ENCODE results near the gene PXK. TPM values are rescaled to one million over a fixed set of nuclear protein-coding genes. Genes with fewer than 3 reads are reported as not detected.

PXK gene
- total and polyA plus RNA-seq, 10 of the 15 experiments (the other 5 are each of a cell fraction or from before 2014, with no cell fraction given) = 8.4 to 38.0 (median 27.6) TPM

DNA sequence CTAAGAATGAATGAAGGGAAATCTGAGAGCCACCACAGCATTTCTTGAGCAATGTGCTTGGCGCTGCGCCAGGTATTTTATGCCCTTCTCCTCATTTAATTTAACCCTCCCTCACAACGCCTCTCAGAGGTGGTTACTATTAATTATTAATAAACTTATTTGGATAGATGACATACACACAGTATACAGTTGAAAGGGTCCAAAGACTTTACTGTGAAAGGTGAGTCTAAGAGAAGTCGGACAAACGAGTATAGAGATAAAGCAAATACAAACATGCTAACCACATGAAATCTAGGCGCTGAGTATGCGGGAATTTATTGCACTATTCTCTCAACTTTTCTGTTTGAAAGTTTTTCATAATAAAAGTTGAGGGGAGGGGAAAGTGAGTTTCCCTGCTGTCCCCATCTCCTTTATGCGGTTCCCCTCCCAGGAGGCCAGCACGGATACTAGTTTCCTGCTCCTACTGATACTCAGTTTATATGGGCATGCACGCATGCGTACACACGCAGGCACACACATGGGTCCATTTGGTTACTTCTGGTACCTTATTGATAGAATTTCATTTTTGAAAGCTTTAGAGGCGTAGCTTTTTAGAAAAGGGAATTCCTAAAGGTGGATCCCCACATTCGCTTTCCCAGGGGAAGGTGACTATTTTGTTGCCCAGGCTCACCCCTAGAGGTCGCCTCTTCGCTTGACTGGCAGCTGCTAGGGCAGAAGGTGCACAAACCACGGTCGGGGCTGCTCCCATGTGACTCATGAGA lies 130.7 kb downstream of the PXK start (continued):
- no peak for TF ChIP-seq ASH2L (IDR thresholded peaks at IDR 0.05; ENCODE audit: borderline replicate concordance, low read depth)
- no peak for TF ChIP-seq POLR2AphosphoS2 (IDR thresholded peaks at IDR 0.05; ENCODE audit: low read depth, low read length)
- TF ChIP-seq, protein P1, sequence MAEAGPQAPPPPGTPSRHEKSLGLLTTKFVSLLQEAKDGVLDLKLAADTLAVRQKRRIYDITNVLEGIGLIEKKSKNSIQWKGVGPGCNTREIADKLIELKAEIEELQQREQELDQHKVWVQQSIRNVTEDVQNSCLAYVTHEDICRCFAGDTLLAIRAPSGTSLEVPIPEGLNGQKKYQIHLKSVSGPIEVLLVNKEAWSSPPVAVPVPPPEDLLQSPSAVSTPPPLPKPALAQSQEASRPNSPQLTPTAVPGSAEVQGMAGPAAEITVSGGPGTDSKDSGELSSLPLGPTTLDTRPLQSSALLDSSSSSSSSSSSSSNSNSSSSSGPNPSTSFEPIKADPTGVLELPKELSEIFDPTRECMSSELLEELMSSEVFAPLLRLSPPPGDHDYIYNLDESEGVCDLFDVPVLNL (IDR thresholded peaks at IDR 0.05; ENCODE audit: low read depth, low read length) = no peak
- TF ChIP-seq, protein P2, sequence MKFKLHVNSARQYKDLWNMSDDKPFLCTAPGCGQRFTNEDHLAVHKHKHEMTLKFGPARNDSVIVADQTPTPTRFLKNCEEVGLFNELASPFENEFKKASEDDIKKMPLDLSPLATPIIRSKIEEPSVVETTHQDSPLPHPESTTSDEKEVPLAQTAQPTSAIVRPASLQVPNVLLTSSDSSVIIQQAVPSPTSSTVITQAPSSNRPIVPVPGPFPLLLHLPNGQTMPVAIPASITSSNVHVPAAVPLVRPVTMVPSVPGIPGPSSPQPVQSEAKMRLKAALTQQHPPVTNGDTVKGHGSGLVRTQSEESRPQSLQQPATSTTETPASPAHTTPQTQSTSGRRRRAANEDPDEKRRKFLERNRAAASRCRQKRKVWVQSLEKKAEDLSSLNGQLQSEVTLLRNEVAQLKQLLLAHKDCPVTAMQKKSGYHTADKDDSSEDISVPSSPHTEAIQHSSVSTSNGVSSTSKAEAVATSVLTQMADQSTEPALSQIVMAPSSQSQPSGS (IDR thresholded peaks at IDR 0.05; ENCODE audit: low read length) = 0 out of 2 replicates have a peak, but pooled peaks have one; percentile 20
- no peak for TF ChIP-seq FOXK2 (IDR thresholded peaks at IDR 0.05)
- TF ChIP-seq, protein P3, sequence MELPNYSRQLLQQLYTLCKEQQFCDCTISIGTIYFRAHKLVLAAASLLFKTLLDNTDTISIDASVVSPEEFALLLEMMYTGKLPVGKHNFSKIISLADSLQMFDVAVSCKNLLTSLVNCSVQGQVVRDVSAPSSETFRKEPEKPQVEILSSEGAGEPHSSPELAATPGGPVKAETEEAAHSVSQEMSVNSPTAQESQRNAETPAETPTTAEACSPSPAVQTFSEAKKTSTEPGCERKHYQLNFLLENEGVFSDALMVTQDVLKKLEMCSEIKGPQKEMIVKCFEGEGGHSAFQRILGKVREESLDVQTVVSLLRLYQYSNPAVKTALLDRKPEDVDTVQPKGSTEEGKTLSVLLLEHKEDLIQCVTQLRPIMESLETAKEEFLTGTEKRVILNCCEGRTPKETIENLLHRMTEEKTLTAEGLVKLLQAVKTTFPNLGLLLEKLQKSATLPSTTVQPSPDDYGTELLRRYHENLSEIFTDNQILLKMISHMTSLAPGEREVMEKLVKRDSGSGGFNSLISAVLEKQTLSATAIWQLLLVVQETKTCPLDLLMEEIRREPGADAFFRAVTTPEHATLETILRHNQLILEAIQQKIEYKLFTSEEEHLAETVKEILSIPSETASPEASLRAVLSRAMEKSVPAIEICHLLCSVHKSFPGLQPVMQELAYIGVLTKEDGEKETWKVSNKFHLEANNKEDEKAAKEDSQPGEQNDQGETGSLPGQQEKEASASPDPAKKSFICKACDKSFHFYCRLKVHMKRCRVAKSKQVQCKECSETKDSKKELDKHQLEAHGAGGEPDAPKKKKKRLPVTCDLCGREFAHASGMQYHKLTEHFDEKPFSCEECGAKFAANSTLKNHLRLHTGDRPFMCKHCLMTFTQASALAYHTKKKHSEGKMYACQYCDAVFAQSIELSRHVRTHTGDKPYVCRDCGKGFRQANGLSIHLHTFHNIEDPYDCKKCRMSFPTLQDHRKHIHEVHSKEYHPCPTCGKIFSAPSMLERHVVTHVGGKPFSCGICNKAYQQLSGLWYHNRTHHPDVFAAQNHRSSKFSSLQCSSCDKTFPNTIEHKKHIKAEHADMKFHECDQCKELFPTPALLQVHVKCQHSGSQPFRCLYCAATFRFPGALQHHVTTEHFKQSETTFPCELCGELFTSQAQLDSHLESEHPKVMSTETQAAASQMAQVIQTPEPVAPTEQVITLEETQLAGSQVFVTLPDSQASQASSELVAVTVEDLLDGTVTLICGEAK (IDR thresholded peaks at IDR 0.05; ENCODE audit: borderline replicate concordance) = no peak
- TF ChIP-seq, protein P4, sequence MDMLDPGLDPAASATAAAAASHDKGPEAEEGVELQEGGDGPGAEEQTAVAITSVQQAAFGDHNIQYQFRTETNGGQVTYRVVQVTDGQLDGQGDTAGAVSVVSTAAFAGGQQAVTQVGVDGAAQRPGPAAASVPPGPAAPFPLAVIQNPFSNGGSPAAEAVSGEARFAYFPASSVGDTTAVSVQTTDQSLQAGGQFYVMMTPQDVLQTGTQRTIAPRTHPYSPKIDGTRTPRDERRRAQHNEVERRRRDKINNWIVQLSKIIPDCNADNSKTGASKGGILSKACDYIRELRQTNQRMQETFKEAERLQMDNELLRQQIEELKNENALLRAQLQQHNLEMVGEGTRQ (IDR thresholded peaks at IDR 0.05; ENCODE audit: borderline replicate concordance, low read depth, low read length) = peak; percentile 30; the same call in 1 of the 2 replicates
- no peak for TF ChIP-seq TCF7 (IDR thresholded peaks at IDR 0.05; ENCODE audit: borderline replicate concordance)
- TF ChIP-seq RB1 (IDR thresholded peaks at IDR 0.05; ENCODE audit: borderline replicate concordance) = no peak
- no peak for TF ChIP-seq ZNF207 (IDR thresholded peaks at IDR 0.05; ENCODE audit: borderline replicate concordance)
- TF ChIP-seq, protein P5, sequence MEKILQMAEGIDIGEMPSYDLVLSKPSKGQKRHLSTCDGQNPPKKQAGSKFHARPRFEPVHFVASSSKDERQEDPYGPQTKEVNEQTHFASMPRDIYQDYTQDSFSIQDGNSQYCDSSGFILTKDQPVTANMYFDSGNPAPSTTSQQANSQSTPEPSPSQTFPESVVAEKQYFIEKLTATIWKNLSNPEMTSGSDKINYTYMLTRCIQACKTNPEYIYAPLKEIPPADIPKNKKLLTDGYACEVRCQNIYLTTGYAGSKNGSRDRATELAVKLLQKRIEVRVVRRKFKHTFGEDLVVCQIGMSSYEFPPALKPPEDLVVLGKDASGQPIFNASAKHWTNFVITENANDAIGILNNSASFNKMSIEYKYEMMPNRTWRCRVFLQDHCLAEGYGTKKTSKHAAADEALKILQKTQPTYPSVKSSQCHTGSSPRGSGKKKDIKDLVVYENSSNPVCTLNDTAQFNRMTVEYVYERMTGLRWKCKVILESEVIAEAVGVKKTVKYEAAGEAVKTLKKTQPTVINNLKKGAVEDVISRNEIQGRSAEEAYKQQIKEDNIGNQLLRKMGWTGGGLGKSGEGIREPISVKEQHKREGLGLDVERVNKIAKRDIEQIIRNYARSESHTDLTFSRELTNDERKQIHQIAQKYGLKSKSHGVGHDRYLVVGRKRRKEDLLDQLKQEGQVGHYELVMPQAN (conservative IDR thresholded peaks at IDR 0.05) = no peak
- TF ChIP-seq KDM1A (IDR thresholded peaks at IDR 0.05; ENCODE audit: borderline replicate concordance) = no peak
- no peak for TF ChIP-seq TBL1XR1 (IDR thresholded peaks at IDR 0.05; ENCODE audit: low read depth, low read length)
- TF ChIP-seq MYC (IDR thresholded peaks at IDR 0.05; ENCODE audit: insufficient read depth, insufficient read length, insufficient replicate concordance, low read length, severe bottlenecking) = no peak
- no peak for TF ChIP-seq ZBED1 (IDR thresholded peaks at IDR 0.05; ENCODE audit: borderline replicate concordance)
- TF ChIP-seq DPF2 (IDR thresholded peaks at IDR 0.05) = no peak
- no peak for TF ChIP-seq ZNF217 (IDR thresholded peaks at IDR 0.05)
- TF ChIP-seq CHD2 (IDR thresholded peaks at IDR 0.05; ENCODE audit: borderline replicate concordance, low read depth, low read length) = no peak
- 0 out of 2 replicates have a peak, but pooled peaks have one; percentile 67 for TF ChIP-seq RAD51 (IDR thresholded peaks at IDR 0.05)
- no peak for TF ChIP-seq SMAD5 (IDR thresholded peaks at IDR 0.05; ENCODE audit: low read depth)
